ENCODE results near the gene LAMC3.
"Not testable (repeated sequence)": the region's sequence is repeated elsewhere in the genome, so short reads cannot be mapped to it uniquely, and the experiment has no call there.

Gene LAMC3

DNA sequence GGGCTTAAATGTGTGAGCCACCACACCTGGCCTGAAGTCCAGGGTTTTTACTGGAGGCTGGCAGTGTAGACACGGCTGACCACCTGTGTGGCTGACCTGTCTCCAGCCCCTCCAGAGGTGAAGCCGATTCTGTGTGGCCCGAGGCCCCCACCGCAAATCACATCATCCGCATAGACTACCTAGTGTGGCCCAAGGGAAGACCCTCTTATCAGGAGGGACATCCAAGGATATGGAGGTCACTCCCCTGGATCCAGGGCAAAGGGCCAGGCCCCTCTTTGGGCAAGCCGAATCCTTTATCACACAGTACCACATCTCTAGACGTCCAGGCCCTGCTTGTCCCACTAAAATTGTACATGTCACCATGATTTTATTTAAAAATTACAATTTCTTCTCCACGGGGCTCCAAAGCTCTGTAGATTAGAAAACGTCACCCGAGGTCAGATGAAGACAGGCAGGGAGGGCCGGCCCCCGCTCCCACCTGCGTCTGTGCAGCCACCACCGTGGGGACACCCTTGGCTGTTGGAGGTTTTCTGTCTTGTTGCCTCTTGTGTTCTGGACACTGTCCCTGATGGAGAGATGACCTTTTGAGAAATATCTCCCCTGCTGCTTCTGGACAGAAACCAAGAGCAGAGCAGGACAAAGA is 20.1 kb downstream of the LAMC3 start:
- DNase-seq (ENCODE audit: low spot score) = no peak

DNA sequence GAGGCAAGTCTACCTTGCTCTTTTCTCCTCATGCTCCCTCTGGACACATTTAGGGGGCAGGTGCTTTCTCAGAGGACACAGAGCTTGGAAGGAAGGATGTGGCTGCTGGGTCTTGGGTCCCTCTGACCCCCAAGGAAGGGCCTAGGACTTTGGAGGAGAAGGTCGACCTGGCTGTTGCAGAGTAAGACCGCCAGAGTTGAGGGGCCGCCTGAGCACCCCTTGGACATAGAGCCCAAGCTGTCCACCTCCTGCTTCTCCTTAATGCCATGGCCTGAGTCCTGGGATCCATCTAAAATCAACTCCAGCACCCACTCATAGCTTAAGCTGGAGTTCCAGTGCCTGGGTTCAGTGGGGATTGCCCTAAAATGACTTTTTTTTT is 20.6 kb downstream of the LAMC3 start:
- no peak for DNase-seq (ENCODE audit: low spot score)

DNA sequence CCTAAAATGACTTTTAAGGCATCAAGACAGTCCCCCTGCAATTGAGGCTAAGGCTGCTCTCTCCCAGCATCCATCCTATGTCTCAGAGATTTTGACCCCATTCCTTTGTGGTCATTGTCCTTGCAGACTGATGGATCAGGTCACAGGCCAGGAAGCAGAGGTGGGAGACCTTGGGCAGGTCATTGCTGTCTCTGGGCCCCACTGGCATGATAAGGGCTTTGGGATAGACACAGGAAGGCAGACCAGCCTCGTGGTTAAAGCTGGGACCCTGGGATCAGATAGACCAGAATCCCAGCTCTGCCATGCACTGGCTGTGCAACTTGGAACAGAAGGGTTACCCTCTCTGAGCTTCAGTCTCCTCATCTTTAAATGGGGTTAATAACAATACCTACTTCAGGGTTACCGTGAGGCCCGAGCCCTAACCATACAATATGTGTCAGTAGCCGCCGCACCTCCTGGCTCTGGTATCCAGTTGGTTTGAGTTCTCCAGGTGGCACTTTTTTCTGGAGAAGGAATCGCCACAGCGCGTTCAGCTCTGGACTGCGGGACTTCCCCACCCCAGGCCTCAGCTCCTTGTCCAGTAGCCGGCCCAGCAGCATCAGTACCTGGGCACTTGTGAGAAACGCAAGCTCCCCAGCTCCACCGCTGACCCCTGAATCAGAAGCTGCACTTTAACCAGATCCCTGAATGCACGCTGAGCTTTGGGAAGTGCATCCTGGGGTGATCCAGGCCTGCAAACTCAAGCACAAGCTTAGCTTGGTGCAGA is 21.4 kb downstream of the LAMC3 start:
- DNase-seq (ENCODE audit: low spot score) = no peak

DNA sequence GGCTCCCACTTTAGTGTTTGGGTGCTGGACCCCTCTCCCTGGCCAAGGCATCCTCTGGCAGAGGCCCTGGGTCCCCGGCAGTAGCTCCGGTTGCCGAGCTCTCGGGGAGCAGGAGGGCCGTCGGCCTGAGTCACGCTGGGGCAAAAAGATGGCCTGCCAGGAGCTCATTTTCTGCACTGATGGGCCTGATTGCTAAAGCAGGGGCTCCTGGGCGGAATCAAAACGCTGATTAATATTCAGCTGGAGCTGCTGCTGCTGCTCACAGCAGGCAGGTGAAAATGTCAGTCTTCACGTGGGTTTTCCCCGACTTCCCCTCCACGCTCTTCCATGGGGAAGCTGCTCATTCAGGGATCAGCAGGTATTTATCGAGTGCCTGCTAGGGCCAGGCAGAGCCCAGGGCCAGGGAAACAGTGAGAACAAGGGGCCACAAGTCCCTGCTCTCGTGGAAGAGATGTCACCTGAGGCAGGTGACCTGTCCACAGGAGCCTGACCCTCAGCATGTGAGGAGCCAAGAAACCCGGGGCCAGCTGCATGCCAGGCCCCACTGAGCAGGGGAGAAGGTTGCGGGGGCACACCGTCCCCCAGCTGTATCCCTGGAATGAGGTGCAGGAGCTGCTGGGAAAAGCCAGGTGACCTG is 22.1 kb downstream of the LAMC3 start:
- DNase-seq (ENCODE audit: low spot score) = no peak

DNA sequence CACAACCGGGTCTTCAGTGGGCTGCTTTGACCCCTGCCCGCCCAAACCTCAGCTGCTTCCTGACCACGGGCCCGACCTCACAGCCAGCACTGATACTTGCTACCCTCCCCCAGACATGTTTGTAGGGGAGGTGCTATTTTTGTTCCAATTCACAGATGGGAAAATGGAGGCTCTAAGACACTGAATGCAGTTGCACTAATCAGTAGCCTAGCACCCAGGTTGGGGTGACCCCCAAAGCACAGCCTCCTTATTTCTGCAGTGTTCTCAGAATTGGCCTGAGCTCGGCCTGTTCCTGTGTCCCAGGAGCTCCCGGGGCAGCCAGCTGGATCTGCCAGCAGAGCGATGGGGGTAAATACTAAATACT is 22.6 kb downstream of the LAMC3 start:
- no peak for DNase-seq (ENCODE audit: low spot score)

DNA sequence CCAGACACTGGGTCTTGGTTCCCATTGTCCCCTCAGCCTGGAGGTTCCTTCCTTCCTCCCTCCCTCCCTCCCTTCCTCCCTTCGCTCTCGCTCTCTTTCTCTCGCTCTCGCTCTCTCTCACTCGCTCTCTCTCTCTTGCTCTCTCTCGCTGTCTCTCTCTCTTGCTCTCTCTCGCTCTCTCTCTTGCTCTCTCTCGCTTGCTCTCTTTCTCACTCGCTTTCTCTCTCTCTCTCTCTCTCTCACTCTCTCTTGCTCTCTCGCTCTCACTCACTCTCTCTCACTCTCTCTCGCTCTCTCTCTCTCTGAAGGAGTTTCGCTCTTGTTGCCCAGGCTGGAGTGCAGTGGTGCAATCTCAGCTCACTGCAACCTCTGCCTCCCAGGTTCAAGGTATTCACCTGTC is 23.4 kb downstream of the LAMC3 start:
- no peak for DNase-seq (ENCODE audit: low spot score)

DNA sequence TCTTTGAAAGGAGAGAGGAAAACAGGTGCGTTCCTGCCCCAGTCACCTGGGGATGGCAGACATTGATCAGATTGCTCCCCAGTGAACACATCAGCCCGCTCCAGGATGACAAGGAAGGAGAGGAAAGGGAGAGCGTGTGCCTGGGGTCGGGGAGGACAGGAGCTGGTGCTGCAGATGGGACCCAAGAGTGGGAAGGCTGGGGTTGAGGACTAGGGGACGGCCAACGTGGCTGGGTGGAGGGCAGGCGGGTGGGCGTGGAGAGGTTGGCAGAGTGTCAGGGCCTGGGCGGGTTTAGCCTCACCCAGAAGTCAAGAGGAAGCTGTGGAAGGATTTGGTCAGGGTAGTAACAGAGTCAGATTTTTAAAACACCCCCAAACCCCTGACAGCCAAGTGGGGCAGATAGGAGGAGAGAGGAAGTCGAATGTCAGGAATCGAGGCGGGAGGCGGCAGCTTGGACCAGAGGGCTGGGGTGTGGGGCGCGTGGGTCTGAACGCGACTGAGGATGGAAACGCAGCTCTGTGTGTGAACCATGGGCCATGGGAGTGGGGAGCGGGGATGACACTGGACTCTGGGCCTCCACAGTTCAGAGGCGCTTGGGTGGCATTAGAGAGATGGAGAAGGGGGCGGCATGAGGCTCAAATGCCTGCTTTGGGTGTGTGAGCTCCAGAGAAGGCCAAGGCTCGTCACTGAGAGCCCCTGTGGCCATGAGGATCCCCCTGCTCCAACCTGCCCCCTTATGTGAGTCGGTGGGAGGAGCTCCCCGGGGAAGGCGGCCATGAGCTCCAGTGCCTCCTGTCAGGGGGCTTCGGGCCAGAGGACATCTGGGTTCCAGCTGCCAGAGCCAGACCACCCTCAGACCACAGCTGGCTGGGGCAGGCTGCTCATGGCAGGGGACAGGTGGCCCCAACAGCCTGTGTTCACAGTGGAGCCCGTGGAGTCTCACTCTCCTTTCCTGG is 24.6 kb downstream of the LAMC3 start:
- no peak for DNase-seq (ENCODE audit: low spot score)

DNA sequence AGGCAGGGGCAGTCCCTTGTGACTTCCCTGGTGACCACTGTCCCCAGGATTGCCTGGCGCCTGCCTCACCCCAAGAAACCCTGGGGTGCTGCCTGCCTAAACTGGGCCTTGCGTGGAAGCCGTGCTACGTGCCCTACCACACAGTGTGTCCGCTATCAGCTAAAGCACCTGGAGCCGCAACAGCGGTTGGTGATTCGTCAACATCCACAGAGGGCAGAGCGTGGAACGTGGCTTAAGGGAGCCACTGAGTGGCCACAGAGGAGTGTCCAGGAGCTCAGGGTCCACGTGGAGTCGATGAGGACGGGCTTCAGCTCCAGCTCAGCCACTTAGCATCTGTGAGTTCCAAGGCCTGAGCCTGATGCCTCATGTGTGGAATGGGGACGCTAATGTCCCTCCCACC is 25.3 kb downstream of the LAMC3 start:
- DNase-seq (ENCODE audit: low spot score) = no peak

DNA sequence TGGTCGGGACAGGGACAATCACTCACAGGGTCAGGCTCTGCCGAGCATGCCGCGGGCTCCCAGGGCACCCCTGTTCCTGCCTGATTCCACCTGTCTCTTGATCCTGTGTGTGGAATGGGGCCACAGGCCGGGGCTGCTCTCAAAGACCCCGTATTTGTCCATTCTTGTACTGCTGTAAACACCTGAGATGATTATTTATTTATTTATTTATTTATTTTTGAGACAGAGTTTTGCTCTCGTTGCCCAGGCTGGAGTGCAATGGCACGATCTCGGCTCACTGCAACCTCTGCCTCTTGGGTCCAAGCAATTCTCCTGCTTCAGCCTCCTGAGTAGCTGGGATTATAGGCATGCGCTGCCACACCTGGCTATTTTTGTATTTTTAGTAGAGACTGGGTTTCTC is 25.8 kb downstream of the LAMC3 start:
- not testable (repeated sequence) for DNase-seq (ENCODE audit: low spot score)

DNA sequence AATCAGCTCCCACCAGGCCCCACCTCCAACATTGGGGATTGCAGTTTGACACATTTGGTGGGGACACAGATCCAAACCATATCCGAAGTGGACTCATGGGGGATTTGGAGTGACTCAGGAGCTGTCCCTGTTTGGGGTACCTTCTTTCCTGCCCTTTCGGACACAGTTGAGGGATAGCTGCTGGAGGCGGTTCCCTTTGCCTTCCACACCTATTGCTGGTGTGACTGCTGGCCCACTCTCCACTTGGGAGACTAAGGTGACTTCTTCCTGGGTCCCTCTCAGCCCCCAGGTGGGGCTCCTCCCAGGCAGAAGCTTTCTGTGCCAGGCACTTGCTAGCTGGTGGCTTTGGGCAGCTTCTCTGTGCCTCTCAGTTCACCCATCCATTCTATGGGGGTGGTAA is 26.6 kb downstream of the LAMC3 start:
- no peak for DNase-seq (ENCODE audit: low spot score)

DNA sequence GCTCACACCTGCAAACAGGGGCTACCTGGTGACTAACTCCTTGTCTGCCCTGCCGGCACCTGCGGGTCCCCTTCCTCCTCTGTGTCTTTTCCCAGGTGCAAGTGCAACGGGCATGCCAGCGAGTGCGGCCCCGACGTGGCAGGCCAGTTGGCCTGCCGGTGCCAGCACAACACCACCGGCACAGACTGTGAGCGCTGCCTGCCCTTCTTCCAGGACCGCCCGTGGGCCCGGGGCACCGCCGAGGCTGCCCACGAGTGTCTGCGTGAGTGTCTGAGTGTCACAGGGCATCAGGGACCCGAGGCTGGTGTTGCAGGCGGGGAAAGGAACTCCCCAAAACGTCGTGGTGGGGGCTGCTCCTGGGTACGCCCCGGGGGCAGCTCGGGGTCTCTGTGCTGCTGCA is 27.1 kb downstream of the LAMC3 start:
- no peak for DNase-seq (ENCODE audit: low spot score)

DNA sequence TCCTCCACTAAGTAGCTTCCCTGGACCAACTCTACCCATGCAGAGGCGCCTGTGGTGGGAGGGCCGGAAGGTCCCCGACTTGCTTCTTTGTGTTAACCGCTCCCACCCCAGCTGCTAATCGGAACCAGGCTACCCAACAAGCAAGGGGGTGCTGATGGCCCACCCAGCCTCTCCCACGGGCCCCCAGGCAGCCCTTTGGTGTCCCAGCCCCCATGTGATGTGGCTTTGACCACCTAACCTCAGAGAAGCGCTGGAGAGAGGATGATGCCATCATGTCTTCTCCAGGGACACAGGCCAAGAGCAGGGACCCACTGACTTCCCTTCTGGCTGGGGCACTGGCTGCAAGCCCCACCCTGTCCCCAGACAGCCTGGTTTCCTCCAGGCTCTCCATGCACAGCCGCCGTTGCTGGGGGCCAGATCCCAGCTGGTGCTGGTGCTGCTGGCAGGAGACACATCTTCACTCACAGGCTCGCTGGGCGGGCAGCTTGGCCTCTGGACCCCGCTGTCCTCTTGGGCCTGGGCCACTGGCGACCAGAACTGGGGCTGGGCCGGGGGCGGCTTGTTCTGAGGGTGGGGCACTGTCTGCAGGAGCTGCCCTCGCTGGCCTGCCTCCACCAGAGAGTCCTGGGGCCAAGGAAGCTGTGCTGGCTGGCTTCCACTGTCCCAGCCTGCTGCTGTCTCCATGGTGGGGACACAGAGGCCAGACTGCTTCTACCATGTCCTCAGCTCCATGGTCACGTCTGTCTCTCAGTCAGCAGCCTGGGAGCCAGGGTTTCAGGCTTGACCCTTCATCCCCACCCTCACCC is 27.8 kb downstream of the LAMC3 start:
- DNase-seq (ENCODE audit: low spot score) = no peak

DNA sequence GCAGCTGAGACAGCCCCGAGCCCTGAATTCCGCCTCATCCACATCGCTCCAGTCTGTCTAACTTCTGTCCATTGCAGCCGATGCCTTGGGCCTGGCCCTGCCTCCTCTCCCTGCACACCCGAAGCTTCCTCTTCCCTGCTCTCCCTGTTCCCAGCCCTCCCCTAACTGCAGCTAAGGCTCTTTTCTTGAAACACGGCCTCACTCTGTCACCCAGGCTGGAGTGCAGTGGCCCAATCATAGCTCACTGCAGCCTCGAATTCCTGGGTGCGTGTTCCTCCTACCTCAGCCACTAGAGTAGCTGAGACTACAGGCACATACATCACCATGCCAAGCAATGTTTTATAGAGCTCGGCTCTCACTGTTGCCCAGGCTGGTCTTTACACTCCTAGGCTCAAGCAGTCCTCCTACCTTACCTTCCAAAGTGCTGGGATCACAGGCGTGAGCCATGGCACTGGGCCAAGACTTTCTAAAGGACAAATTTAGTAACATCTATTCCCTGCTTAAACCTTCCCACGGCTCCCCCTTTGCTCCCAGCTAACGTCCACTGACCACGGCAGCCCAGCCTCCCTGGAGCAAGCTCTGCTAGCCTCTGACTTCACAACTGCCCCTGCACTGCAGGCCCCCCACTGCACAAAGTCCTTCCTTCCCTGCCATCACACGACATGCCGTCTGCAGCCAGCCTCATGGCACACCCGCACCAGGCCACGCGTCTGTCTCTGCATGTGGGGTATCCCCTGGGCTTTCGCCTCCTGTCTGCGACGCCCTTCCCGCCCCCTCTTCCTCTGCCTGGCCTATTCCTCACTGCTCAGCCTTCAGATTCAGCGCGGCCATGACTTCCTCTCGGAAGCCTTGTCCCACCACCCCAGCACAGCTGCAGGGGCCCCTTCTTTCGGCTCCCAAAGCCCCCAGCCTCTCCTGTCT is 28.6 kb downstream of the LAMC3 start:
- no peak for DNase-seq (ENCODE audit: low spot score)

DNA sequence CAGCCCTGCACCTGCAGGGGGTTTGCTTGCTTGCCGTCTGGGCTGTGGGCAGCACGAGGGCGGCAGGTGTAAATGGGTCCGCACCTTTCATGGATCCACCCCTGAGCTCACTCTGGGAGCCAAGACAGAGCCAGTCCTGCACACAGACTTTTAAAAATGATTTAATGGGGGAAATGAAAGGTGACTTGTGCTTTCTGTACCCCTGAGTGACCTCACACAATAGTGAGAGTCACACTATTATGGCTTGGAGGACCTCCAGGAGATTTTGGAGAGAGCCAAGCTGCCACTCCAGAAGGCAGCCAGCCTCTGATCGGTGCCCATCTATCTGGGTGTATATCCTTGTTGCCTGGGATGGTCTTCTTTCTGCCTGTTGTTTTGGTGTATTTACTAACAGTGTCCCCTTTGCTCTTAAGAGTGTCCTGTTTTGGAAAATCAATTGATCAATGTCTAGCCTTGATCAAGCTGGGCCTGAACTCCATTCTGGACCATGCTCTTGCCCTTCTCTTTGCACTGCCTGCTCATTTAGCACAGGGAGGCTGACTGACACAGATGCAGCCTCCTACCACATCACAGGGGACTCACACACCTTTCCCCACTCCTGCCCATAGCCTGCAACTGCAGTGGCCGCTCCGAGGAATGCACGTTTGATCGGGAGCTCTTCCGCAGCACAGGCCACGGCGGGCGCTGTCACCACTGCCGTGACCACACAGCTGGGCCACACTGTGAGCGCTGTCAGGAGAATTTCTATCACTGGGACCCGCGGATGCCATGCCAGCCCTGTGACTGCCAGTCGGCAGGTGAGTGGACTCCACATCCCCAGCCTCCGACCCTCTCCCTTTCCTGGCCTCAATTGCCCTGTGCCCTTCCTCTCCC is 29.5 kb downstream of the LAMC3 start:
- no peak for DNase-seq (ENCODE audit: low spot score)

DNA sequence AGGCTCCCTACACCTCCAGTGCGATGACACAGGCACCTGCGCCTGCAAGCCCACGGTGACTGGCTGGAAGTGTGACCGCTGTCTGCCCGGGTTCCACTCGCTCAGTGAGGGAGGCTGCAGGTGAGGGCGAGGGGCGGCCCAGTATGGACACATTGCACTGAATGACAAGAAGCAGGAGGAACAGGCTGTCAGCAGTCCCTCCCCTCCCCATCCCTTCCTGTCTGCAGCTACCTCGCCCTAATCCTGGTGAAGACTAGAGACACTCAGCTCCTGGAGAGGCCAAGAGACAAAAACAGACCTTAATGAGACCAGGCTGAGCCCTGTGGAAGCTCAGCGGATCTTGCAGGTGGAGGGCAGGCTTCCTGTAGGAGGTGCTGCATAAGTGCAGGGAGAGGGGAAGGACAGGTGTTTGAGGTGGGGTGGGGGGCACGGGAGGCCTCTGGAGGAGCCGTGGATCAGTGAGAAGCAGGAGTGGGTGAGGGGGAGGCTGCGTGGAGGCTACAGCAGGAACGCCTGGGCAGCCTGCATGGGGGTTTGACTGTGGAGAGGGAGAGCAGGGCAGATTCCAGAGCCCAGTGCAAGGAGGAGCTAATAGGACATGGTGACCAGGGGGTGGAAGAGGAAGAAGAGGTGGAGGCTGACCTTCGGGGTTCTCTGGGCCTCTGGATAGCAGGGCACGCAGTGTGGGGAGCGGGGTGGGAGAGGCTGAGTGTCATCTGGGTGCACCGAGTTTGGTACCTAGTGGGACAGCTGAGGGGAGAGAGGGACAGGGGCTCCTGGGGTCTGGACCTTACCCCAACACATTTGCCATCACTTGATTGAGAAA is 30.4 kb downstream of the LAMC3 start:
- no peak for DNase-seq (ENCODE audit: low spot score)

DNA sequence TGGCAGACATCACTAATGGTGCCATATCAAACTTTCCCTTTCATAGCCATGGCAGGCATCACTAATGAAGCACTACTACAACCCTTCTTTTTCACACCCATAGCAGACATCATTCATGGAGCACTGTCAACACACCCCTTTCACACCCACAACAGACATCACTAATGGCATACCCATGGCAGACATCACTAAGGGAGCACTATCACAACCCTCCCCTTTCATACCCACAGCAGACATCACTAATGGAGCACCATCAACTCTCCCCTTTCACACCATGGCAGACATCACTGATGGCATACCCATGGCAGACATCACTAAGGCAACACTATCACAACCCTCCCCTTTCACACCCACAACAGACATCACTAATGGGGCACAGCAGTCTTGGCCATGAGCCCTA is 33.7 kb downstream of the LAMC3 start:
- no peak for DNase-seq (ENCODE audit: low spot score)

DNA sequence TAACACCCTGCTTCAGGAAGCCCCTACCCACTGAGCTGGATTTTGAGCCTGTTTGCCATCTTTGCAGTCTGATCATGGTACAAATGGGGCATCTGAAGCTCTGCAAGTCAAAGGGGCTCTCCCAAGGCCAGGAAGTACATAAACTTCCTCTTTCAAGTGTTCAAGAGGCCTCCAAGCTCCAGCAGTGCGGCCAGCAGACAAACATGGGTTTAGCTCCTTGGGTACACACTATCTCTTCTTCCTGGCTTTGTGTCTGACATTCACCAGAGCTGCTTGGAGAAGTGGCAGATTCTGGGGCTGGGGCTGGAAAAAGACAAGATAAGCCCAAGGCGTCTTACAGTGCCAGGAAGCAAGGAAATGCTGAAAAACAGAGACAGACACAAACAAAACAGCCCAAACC is 34.1 kb downstream of the LAMC3 start:
- DNase-seq (ENCODE audit: low spot score) = no peak

DNA sequence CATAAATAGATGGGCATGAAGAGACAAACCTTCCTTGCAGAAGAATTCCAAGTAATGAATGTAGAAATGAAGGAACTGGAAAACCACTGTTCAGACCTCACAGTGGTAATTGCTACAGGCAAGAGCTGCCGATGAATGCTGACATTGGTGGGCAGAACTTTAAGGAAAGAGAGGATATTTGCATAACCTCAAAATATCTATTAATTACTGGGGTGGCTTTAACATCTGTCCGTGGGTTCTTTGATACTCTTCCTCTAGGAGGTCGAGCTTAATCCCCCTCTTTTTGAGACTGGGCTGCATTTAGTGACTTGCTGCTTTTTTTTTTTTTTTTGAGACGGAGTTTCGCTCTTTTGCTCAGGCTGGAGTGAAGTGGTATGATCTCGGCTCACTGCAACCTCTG is 34.7 kb downstream of the LAMC3 start:
- no peak for DNase-seq (ENCODE audit: low spot score)

Measured in kidney tubule cell (primary cell).